Lung (tissue), 12 donors: ENCODE measurements around the gene TGFBR3. TPM values are rescaled to one million over a fixed set of nuclear protein-coding genes. Genes with fewer than 3 reads are reported as not detected.

ENCODE experiments used
- ATAC-seq: fragments of 200-7000 bp; cut with Tn5 transposase; one replicate; pipeline ENCODE4 v1.9.1; 2020; ENCODE audit warnings: moderate number of reproducible peaks; ENCODE audit not compliant: insufficient read depth, low FRiP score
- DNase-seq, 3 donors: peaks; one replicate each; pipeline ENCODE4 v3.0.0-alpha.2; 2013 to 2017
- H3K27ac ChIP-seq, 2 donors: one replicate each; pipeline ENCODE4 v1.5.1; 2013; ENCODE audit warnings: mild to moderate bottlenecking in 2 of 2, moderate library complexity in 2 of 2, control low read depth in 1 of 2, inconsistent platforms in 1 of 2, low read depth in 1 of 2, low read length in 1 of 2
- H3K27me3 ChIP-seq, 3 donors: one replicate each; pipeline ENCODE4 v1.5.1; 2013; ENCODE audit warnings: low read length in 2 of 3; ENCODE audit not compliant: control insufficient read depth in 3 of 3, insufficient read depth in 3 of 3
- H3K36me3 ChIP-seq, 4 donors: one replicate each; pipeline ENCODE4 v1.5.1; 2013; ENCODE audit warnings: low read length in 4 of 4, mild to moderate bottlenecking in 1 of 4, moderate library complexity in 1 of 4; ENCODE audit not compliant: control insufficient read depth in 4 of 4, insufficient read depth in 4 of 4
- H3K4me1 ChIP-seq, 5 donors: one replicate each; pipeline ENCODE4 v1.5.1; 2013; ENCODE audit warnings: low read length in 5 of 5, mild to moderate bottlenecking in 2 of 5, moderate library complexity in 1 of 5; ENCODE audit not compliant: control insufficient read depth in 5 of 5, insufficient read depth in 5 of 5
- H3K4me3 ChIP-seq: one replicate; pipeline ENCODE4 v1.5.1; 2013; ENCODE audit warnings: mild to moderate bottlenecking, control low read depth, moderate library complexity
- H3K9ac ChIP-seq, 2 donors: one replicate each; pipeline ENCODE4 v1.5.1; 2013; ENCODE audit warnings: low read length in 2 of 2, control low read depth in 1 of 2; ENCODE audit not compliant: insufficient read depth in 1 of 2
- H3K9me3 ChIP-seq, 4 donors: one replicate each; pipeline ENCODE4 v1.5.1; 2013; ENCODE audit warnings: low read length in 3 of 4, mild to moderate bottlenecking in 1 of 4, moderate library complexity in 1 of 4; ENCODE audit not compliant: control insufficient read depth in 4 of 4, insufficient read depth in 3 of 4
- CTCF ChIP-seq: IDR thresholded peaks from 2 replicates; pipeline ENCODE4 v1.5.1; 2012; ENCODE audit warnings: mild to moderate bottlenecking; ENCODE audit errors: control extremely low read depth, extremely low read depth
- WGBS, 2 donors: extraction: QIAGEN DNeasy Blood & Tissue Kit; methylation state at CpG; one replicate each; pipeline ENCODE4 v1.1.7; 2013; 5-methylcytosine and 5-hydroxymethylcytosine counted together
- polyA plus RNA-seq, 2 donors: library from polyadenylated mRNA; stranded (reverse); fragments of 200-250 nt; gene quantifications; one replicate each; pipeline ENCODE4 v1.2.1, GENCODE V29; 2013
- total RNA-seq, 2 donors: library from RNA; depleted of rRNA in 1 of 2; stranded (reverse); fragments of >200 nt in 1 of 2; gene quantifications; one replicate each; pipeline ENCODE4 v1.2.1, GENCODE V29; 2014 to 2021
- donor health status: control.
- donor health status: control.
- donor health status: Bipolar disorder and iron deficiency.
- donor health status: healthy.
- donor health status: DM: yes; HTN: yes; CAD: no.

The TGFBR3 gene
- total and polyA plus RNA-seq, 4 donors: 13.1 to 99.6 (median 26.5) TPM

DNA sequence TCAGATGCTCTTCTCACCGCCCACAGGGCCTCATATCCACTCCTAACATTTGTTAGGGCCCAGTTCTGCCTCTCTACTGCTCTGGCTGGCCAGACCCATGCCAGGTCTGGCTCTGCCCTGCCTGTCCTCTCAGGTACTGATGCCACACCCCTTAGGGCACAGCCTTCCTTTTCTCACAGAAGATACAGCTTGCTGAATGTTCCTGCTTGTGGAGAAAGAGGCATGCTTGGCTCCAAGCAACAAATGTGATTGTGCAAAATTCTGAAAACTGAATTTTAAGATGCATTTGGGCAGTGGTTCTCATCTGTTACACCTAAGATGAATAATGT is 178.1 kb downstream of the TGFBR3 start:
- no peak overlapping the region for H3K4me3 ChIP-seq
- no peak for ATAC-seq

DNA sequence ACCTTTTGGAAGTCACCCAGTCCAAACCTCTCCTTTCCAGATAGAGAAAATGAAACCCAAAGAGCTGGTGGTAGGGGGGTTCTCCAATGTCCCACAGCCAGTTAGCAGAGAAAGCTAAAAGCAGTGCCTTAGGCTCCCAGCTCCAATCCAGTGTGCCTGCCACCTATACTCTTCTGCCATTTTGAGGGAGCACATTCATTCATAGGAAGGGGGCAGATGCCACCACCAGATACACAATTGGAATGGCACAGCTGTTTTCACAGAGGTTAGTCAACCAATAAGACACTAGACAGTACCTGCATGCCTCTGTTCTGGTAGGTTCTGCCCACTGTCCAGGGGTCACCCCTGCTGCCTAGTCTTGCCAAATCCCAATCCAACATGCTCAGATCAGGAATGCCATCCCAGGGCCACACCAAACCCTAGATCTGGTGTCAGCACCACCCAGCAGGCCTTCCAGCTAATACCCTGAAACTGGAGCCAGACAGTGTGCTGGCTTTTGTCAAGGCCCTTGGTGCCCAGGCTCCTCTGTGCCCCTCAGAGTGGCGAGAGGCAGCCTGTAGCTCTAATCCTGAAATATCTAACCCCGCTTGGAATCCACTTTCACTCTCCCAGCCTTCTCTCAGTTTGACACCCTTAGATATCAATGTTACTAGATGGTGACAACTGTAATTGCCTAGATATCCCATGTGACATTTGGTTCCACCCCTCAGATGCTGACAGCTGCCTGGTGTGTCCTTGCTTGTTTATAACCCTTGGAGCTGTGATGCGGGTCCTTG is 178.6 kb downstream of the TGFBR3 start:
- Histone ChIP-seq H3K27me3 (no peaks in the 10 kb centered on the region), H3K9ac (no peak overlapping the region), H3K36me3 (peaks cover 0 to 29% (median 22%) of the 10 kb centered on the region in 4 donors), H3K27ac (peak overlapping the region in 1 of 2 donors; percentile 72), H3K9me3 (no peaks in the 10 kb centered on the region), H3K4me3 (no peak overlapping the region), H3K4me1 (peaks cover 0 to 6% (median 4%) of the 10 kb centered on the region in 5 donors)
- 98% methylated on average over 3 of the region's 3 CpGs for WGBS, 2 donors
- no peak for TF ChIP-seq CTCF
- DNase-seq: no peak
- no peak for ATAC-seq

More for the DNA sequence above, 178.1 kb downstream of the TGFBR3 start:
- Histone ChIP-seq H3K27me3 (no peaks in the 10 kb centered on the region), H3K36me3 (peaks cover 0 to 29% (median 24%) of the 10 kb centered on the region in 4 donors), H3K9ac (no peak overlapping the region), H3K9me3 (no peaks in the 10 kb centered on the region), H3K4me1 (peaks cover under 1 to 9% (median 6%) of the 10 kb centered on the region in 5 donors), H3K27ac (peak overlapping the region in 1 of 2 donors; percentile 72)
- TF ChIP-seq CTCF: no peak
- 87 to 100% methylated on average over 1 of the region's 1 CpG for WGBS, 2 donors
- no peak for DNase-seq

- H3K4me3 ChIP-seq: no peak overlapping the region
- no peaks in the 10 kb centered on the region for H3K27me3 ChIP-seq
- H3K9ac ChIP-seq: no peak overlapping the region
- no peak for DNase-seq
- peaks cover 0 to 30% (median 17%) of the 10 kb centered on the region in 4 donors for H3K36me3 ChIP-seq
- H3K9me3 ChIP-seq: no peaks in the 10 kb centered on the region
- peaks cover 0 to 6% (median 0%) of the 10 kb centered on the region in 5 donors for H3K4me1 ChIP-seq
- peak overlapping the region in 1 of 2 donors; percentile 49 for H3K27ac ChIP-seq
- 75% methylated on average over 5 of the region's 5 CpGs for WGBS, 2 donors
- no peak for ATAC-seq
- TF ChIP-seq CTCF: no peak
Measured at GRCh38 chr1:91706140-91706957, 179.6 kb downstream of the TGFBR3 start.
